ENCODE measurements around the gene OR2A42.
"Not testable (repeated sequence)": the region's sequence is repeated elsewhere in the genome, so short reads cannot be mapped to it uniquely, and the experiment has no call there.

DNA sequence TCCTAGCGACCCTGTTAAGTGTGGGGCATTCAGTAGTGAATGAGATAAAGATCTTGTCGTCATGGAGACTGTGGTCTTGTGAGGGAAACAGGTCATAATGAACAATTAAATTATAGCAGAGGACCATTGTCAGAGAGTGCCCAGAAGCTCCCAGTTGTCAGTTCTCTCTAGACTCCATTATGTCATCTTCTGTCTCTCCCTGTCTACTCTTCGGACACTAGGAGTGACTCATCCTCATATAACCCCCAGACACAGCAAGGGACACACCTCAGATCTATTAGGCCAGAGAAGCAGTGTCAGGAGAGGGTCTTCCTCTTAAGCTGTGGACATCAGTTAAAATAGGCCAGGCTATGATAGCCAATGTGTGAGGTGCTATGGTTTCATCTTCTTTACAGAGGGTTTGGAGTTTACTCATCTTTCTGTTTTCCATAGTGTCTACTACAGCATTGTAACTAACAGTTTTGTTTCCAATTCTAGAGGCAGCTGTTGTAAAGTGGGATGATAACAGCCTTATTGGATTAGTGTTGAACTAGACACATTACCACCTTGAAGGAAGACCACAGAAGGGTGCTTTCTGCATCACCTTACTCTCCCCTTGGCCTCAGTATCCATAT is 47.9 kb upstream of the OR2A42 start:
- TF ChIP-seq, protein P1, sequence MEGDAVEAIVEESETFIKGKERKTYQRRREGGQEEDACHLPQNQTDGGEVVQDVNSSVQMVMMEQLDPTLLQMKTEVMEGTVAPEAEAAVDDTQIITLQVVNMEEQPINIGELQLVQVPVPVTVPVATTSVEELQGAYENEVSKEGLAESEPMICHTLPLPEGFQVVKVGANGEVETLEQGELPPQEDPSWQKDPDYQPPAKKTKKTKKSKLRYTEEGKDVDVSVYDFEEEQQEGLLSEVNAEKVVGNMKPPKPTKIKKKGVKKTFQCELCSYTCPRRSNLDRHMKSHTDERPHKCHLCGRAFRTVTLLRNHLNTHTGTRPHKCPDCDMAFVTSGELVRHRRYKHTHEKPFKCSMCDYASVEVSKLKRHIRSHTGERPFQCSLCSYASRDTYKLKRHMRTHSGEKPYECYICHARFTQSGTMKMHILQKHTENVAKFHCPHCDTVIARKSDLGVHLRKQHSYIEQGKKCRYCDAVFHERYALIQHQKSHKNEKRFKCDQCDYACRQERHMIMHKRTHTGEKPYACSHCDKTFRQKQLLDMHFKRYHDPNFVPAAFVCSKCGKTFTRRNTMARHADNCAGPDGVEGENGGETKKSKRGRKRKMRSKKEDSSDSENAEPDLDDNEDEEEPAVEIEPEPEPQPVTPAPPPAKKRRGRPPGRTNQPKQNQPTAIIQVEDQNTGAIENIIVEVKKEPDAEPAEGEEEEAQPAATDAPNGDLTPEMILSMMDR (conservative IDR thresholded peaks at IDR 0.05; ENCODE audit: low read depth, low read length), result not testable (repeated sequence)
- TF ChIP-seq EZH2 (IDR thresholded peaks at IDR 0.05; ENCODE audit: borderline replicate concordance, low read depth, low read length, poor library complexity, severe bottlenecking), result not testable (repeated sequence)

All from A673 (cell line).